GM21619 (cell line): ENCODE measurements around the gene CNIH4.
A peak's percentile ranks its signal among the peaks of the same experiment; 100 is the strongest.
"Not testable (repeated sequence)": the region's sequence is repeated elsewhere in the genome, so short reads cannot be mapped to it uniquely, and the experiment has no call there.

Experiments
- ATAC-seq: cut with Tn5 transposase; IDR thresholded peaks from one replicate; pipeline ENCODE4 v1.9.1; 2021; ENCODE audit not compliant: unreplicated experiment

The CNIH4 gene

GRCh38 chr1:224356685-224357625 is at the start of gene CNIH4:
Gene CNIH4, plus strand, starts transcription at chr1:224356879. Its CDS starts 46 bp downstream, at chr1:224356925.
- peak; percentile 99 for ATAC-seq

GRCh38 chr1:224308064-224308463 is 48.6 kb upstream of the CNIH4 start:
- no peak for ATAC-seq

GRCh38 chr1:224311503-224311902 is 45.2 kb upstream of the CNIH4 start:
- not testable (repeated sequence) for ATAC-seq

GRCh38 chr1:224312025-224312424 is 44.7 kb upstream of the CNIH4 start:
- ATAC-seq: no peak

GRCh38 chr1:224317383-224318045 is 39.2 kb upstream of the CNIH4 start:
- ATAC-seq: no peak

- no peak for ATAC-seq
Observed at GRCh38 chr1:224321706-224322105, 35.0 kb upstream of the CNIH4 start.

- ATAC-seq: no peak
Observed at GRCh38 chr1:224325959-224326358, 30.7 kb upstream of the CNIH4 start.

- no peak for ATAC-seq
Observed at GRCh38 chr1:224328644-224329043, 28.0 kb upstream of the CNIH4 start.

GRCh38 chr1:224329484-224329841 is 27.2 kb upstream of the CNIH4 start:
- ATAC-seq: no peak

- peak; percentile 81 for ATAC-seq
Observed at GRCh38 chr1:224329842-224330753, 26.6 kb upstream of the CNIH4 start, which contains the start of gene NVL. Gene NVL, minus strand, starts transcription at chr1:224330172. Its CDS starts 45 bp downstream, at chr1:224330127.

- ATAC-seq: no peak
Observed at GRCh38 chr1:224331326-224331725, 25.4 kb upstream of the CNIH4 start.

GRCh38 chr1:224331824-224332223 is 24.9 kb upstream of the CNIH4 start:
- ATAC-seq: no peak

- ATAC-seq: peak; percentile 47
Observed at GRCh38 chr1:224333309-224333926, 23.3 kb upstream of the CNIH4 start.

GRCh38 chr1:224333939-224334786 is 22.5 kb upstream of the CNIH4 start:
- no peak for ATAC-seq

- ATAC-seq: no peak
Observed at GRCh38 chr1:224338150-224338838, 18.4 kb upstream of the CNIH4 start.

GRCh38 chr1:224339442-224340033 is 17.1 kb upstream of the CNIH4 start:
- no peak for ATAC-seq

GRCh38 chr1:224340453-224341384 is 16.0 kb upstream of the CNIH4 start:
- peak; percentile 88 for ATAC-seq

GRCh38 chr1:224343679-224344078 is 13.0 kb upstream of the CNIH4 start:
- no peak for ATAC-seq
